ENCODE results near the gene SRD5A3. TPM values are rescaled to one million over a fixed set of nuclear protein-coding genes. Genes with fewer than 3 reads are reported as not detected.

Gene SRD5A3
- total and polyA plus RNA-seq, 9 of the 15 experiments (the other 6 are each of a cell fraction or from before 2014, with no cell fraction given) = 2.5 to 37.0 (median 13.3) TPM

GRCh38 chr4:55358668-55359067 lies 12.6 kb downstream of the SRD5A3 start (continued):
- TF ChIP-seq ARID3A (IDR thresholded peaks at IDR 0.05; ENCODE audit: borderline replicate concordance, low read depth, low read length) (peak; percentile 44; the same call in 1 of the 2 replicates), SNRNP70 (optimal IDR thresholded peaks at IDR 0.05; ENCODE audit: low read depth, low read length) (no peak), SIX5 (IDR thresholded peaks at IDR 0.05; ENCODE audit: borderline replicate concordance in 1 of 2, insufficient read depth in 1 of 2, low read depth in 1 of 2, low read length in 2 of 2) (no peak), HOMEZ (CRISPR knock-in tag; IDR thresholded peaks at IDR 0.05) (no peak), BMI1 (IDR thresholded peaks at IDR 0.05; ENCODE audit: low read length) (no peak), NFE2L1 (tag; IDR thresholded peaks at IDR 0.05; ENCODE audit: borderline replicate concordance, low read depth) (peak; percentile 60; the same call in 1 of the 2 replicates), THRAP3 (IDR thresholded peaks at IDR 0.05; ENCODE audit: borderline replicate concordance) (no peak), ZBTB12 (CRISPR knock-in tag; IDR thresholded peaks at IDR 0.05) (no peak), C11orf30 (IDR thresholded peaks at IDR 0.05; ENCODE audit: low read depth) (peak; percentile 88), XRCC4 (IDR thresholded peaks at IDR 0.05; ENCODE audit: extremely low read depth, insufficient read depth, insufficient read length) (no peak), CBX1 (IDR thresholded peaks at IDR 0.05; ENCODE audit: low read depth) (no peak), HINFP (tag; conservative IDR thresholded peaks at IDR 0.05; ENCODE audit: low read depth) (no peak), TCF7 (IDR thresholded peaks at IDR 0.05; ENCODE audit: borderline replicate concordance) (no peak), PURB (CRISPR knock-in tag; IDR thresholded peaks at IDR 0.05; ENCODE audit: low read depth) (no peak), ZNF316 (IDR thresholded peaks at IDR 0.05) (peak; percentile 93), CEBPG (CRISPR knock-in tag; IDR thresholded peaks at IDR 0.05) (peak; percentile 57; the same call in 1 of the 2 replicates), CEBPG (tag; conservative IDR thresholded peaks at IDR 0.05 in 1 of 2, IDR thresholded peaks at IDR 0.05 in 1 of 2) (peak; percentile 68 to 69)
